GM23248 (cell line): Measurements from ENCODE around the gene PROM2. TPM values are rescaled to one million over a fixed set of nuclear protein-coding genes. Genes with fewer than 3 reads are reported as not detected.
A peak's percentile ranks its signal among the peaks of the same experiment; 100 is the strongest.

ENCODE experiments used
- DNase-seq: peaks from one replicate; pipeline ENCODE4 v3.0.0-alpha.2; 2015
- H2AFZ ChIP-seq: fragments of 200-600 bp; sonication (generic); 2 replicates; pipeline ENCODE4 v1.6.1; 2016; ENCODE audit warnings: antibody characterized with exemption
- H3F3A ChIP-seq: fragments of 200-600 bp; sonication (generic); 2 replicates; pipeline ENCODE4 v1.6.1; 2016; ENCODE audit warnings: mild to moderate bottlenecking, antibody characterized with exemption, mixed run types; ENCODE audit not compliant: insufficient read depth
- H3K27ac ChIP-seq: fragments of 200-600 bp; sonication (generic); 2 replicates; pipeline ENCODE4 v1.5.1; 2016; ENCODE audit warnings: mild to moderate bottlenecking
- H3K27me3 ChIP-seq: fragments of 200-600 bp; sonication (generic); replicated peaks from 2 replicates; pipeline ENCODE4 v1.6.1; 2016; ENCODE audit warnings: mild to moderate bottlenecking; ENCODE audit not compliant: insufficient read depth
- H3K36me3 ChIP-seq: fragments of 200-600 bp; sonication (generic); 2 replicates; pipeline ENCODE4 v1.6.1; 2016; ENCODE audit warnings: low read depth, mild to moderate bottlenecking
- H3K4me1 ChIP-seq: fragments of 200-600 bp; sonication (generic); 2 replicates; pipeline ENCODE4 v1.6.1; 2016; ENCODE audit warnings: mild to moderate bottlenecking; ENCODE audit not compliant: insufficient read depth
- H3K4me2 ChIP-seq: fragments of 200-600 bp; sonication (generic); one replicate; pipeline ENCODE4 v1.6.1; 2016; ENCODE audit warnings: mild to moderate bottlenecking; ENCODE audit not compliant: unreplicated experiment
- H3K4me3 ChIP-seq: fragments of 200-600 bp; sonication (generic); 2 replicates; pipeline ENCODE4 v1.5.1; 2016; ENCODE audit warnings: mild to moderate bottlenecking
- H3K79me2 ChIP-seq: fragments of 200-600 bp; sonication (generic); 2 replicates; pipeline ENCODE4 v1.6.1; 2016; ENCODE audit warnings: mild to moderate bottlenecking; ENCODE audit not compliant: insufficient read depth
- H3K9ac ChIP-seq: fragments of 200-600 bp; sonication (generic); 2 replicates; pipeline ENCODE4 v1.6.1; 2016; ENCODE audit warnings: mild to moderate bottlenecking
- H3K9me2 ChIP-seq: fragments of 200-600 bp; sonication (generic); 2 replicates; pipeline ENCODE4 v1.6.1; 2016; ENCODE audit warnings: mixed run types, mild to moderate bottlenecking, moderate library complexity; ENCODE audit not compliant: insufficient read depth
- H3K9me3 ChIP-seq: fragments of 200-600 bp; sonication (generic); one replicate; pipeline ENCODE4 v1.6.1; 2017; ENCODE audit warnings: low read depth
- H4K20me1 ChIP-seq: fragments of 200-600 bp; sonication (generic); 2 replicates; pipeline ENCODE4 v1.6.0; 2016; ENCODE audit not compliant: insufficient read depth
- EZH2 ChIP-seq: fragments of 200-600 bp; sonication (generic); IDR thresholded peaks from 2 replicates; pipeline ENCODE4 v1.6.1; 2018; ENCODE audit warnings: antibody characterized with exemption, mild to moderate bottlenecking; ENCODE audit not compliant: insufficient read depth, poor library complexity, severe bottlenecking
- EZH2phosphoT487 ChIP-seq: fragments of 200-600 bp; sonication (generic); IDR thresholded peaks from 2 replicates; pipeline ENCODE4 v1.6.1; 2018; ENCODE audit warnings: antibody characterized with exemption, moderate library complexity, mild to moderate bottlenecking, low read depth; ENCODE audit not compliant: insufficient read depth
- WGBS, 2 experiments: methylation state at CpG; one replicate each; pipeline ENCODE4 v1.1.6; 2015 to 2017; ENCODE audit warnings: low lambda C conversion rate in 2 of 2, low coverage in 1 of 2; ENCODE audit errors: missing lambda C conversion rate in 2 of 2; 5-methylcytosine and 5-hydroxymethylcytosine counted together
- in situ Hi-C: fragments of 300-500 bp; cut with MboI; formaldehyde crosslinking; loops from 2 replicates; pipeline ENCODE4 v1.15.0; 2020
- polyA plus RNA-seq: library from polyadenylated mRNA; unstranded; fragments of >200 nt; fragmentation: Nextera tagmentation; extraction: Ambion mirVana; gene quantifications from 2 replicates; pipeline ENCODE4 v1.2.1, GENCODE V29; 2016
- total RNA-seq: library from RNA; depleted of rRNA; stranded (reverse); fragments of >200 nt; shearing (Covaris generic); gene quantifications from 2 replicates; pipeline ENCODE4 v1.2.3, GENCODE V29; 2014; rRNA removed

PROM2 gene, protein sequence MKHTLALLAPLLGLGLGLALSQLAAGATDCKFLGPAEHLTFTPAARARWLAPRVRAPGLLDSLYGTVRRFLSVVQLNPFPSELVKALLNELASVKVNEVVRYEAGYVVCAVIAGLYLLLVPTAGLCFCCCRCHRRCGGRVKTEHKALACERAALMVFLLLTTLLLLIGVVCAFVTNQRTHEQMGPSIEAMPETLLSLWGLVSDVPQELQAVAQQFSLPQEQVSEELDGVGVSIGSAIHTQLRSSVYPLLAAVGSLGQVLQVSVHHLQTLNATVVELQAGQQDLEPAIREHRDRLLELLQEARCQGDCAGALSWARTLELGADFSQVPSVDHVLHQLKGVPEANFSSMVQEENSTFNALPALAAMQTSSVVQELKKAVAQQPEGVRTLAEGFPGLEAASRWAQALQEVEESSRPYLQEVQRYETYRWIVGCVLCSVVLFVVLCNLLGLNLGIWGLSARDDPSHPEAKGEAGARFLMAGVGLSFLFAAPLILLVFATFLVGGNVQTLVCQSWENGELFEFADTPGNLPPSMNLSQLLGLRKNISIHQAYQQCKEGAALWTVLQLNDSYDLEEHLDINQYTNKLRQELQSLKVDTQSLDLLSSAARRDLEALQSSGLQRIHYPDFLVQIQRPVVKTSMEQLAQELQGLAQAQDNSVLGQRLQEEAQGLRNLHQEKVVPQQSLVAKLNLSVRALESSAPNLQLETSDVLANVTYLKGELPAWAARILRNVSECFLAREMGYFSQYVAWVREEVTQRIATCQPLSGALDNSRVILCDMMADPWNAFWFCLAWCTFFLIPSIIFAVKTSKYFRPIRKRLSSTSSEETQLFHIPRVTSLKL
- total RNA-seq (0.22 TPM in 1 of 2 replicates, not detected in the other), polyA plus RNA-seq (0.25 TPM in 1 of 2 replicates, not detected in the other)

DNA sequence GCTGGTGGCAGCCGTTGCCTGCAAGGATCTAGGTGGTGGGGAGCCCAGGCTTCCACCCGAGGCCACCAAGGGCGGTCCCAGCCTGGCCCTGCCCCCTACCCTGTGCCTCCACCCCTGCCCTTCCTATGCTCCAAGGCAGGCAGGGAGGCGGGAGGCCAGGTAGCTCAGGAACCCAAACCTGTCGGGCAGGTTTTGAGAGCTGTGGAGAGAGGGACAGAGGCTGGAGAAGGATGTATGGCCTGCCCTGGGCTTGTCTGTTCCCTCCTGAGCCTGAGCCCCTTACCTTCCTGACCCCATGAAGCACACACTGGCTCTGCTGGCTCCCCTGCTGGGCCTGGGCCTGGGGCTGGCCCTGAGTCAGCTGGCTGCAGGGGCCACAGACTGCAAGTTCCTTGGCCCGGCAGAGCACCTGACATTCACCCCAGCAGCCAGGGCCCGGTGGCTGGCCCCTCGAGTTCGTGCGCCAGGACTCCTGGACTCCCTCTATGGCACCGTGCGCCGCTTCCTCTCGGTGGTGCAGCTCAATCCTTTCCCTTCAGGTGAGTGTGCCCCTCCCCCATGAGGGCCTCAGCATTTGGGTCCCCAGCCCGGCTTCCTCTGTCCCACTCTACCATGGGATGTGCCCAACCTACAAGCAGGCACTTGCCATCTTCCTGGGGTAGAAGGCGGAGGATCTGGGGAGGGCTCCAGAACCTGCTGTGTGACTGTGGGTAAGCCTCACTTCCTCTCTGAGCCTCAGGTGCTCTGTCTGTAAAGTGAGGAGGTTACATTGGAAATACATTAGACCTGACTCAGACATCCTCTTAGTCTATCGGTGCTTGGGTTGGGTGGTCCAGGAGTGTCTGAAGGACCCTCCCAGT, at the start of gene PROM2:
PROM2 (plus strand) TSS at position 159 of the 860 bp plus-strand sequence; CDS start at position 296, 137 bp downstream.
- in situ Hi-C loops = no loop called here
- no peaks in the 10 kb centered on the region for H3K27me3 ChIP-seq
- peaks cover 5% of the 10 kb centered on the region; the same call in 1 of the 2 replicates for H3K4me1 ChIP-seq
- 59 to 61% methylated on average over 15 to 17 of the region's 17 CpGs for WGBS, 2 experiments
- H2AFZ ChIP-seq = no peak within 1 kb of the TSS
- no peak for TF ChIP-seq EZH2phosphoT487
- no peak for TF ChIP-seq EZH2
- H3K79me2 ChIP-seq = no peaks in the 10 kb centered on the region
- no peaks in the 10 kb centered on the region for H3K36me3 ChIP-seq
- H3F3A ChIP-seq = no peaks in the 10 kb centered on the region
- H3K9ac ChIP-seq = no peak within 1 kb of the TSS
- no peaks in the 10 kb centered on the region for H3K9me2 ChIP-seq
- DNase-seq = no peak
- no peaks in the 10 kb centered on the region for H4K20me1 ChIP-seq
- H3K4me2 ChIP-seq = no peak within 1 kb of the TSS
- no peak within 1 kb of the TSS for H3K27ac ChIP-seq
- no peaks in the 10 kb centered on the region for H3K9me3 ChIP-seq
- no peak within 1 kb of the TSS for H3K4me3 ChIP-seq

DNA sequence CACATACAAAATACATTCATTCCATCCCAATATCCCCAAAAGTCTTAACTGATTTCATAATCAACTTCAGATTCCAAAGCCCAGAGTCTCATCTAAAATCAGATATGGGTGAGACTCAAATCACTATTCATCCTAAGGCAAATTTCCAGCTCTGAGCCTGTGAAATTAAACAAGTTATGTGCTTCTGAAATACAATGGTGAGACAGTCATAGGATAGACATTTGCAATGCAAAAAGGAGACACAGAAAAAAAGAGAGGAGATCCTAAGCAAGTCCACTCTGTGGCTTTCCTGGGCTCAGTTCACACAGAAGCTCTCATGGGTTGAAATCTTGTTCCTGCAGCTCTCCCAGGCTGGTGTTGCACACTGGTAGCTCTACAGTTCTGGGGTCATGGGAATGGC, 48.6 kb upstream of the PROM2 start:
- H3K4me2 ChIP-seq = no peak overlapping the region
- H3F3A ChIP-seq = peaks cover 9% of the 10 kb centered on the region; the same call in 1 of the 2 replicates
- no peak overlapping the region for H3K4me3 ChIP-seq
- no peak overlapping the region for H3K27ac ChIP-seq
- in situ Hi-C loops = no loop called here
- H3K79me2 ChIP-seq = no peaks in the 10 kb centered on the region
- peaks cover 2% of the 10 kb centered on the region for H3K9me3 ChIP-seq
- no peak overlapping the region for H3K9ac ChIP-seq
- H3K9me2 ChIP-seq = no peaks in the 10 kb centered on the region
- no peaks in the 10 kb centered on the region for H3K4me1 ChIP-seq
- no peaks in the 10 kb centered on the region for H3K27me3 ChIP-seq
- DNase-seq = peak; percentile 63
- H2AFZ ChIP-seq = no peak overlapping the region
- peaks cover 9% of the 10 kb centered on the region; the same call in 1 of the 2 replicates for H3K36me3 ChIP-seq
- TF ChIP-seq EZH2phosphoT487 (no peak), EZH2 (no peak)
- no peaks in the 10 kb centered on the region for H4K20me1 ChIP-seq

DNA sequence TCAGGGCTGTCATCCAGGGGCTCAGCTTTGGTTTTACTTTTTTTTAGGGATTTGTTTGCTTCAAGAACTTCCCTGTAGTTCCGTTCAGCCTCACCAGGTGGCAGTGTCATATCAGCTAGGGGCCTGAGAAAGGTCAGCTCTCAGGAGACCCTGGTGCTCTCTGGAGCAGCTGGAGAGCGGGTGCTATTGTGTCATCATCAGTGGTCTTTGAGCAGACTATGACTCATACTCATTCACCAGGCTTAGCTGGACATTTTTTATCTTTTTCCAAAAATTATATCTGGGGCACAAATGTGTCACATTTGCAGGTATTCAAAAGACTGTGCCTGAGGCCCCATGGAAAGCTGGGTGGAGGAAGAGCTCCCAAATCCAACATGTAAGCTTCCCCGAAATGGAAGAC, 42.5 kb upstream of the PROM2 start:
- 0 out of 2 replicates have a peak, but pooled peaks cover 6% of the 10 kb centered on the region for H3K27me3 ChIP-seq
- H3F3A ChIP-seq = no peaks in the 10 kb centered on the region
- no peaks in the 10 kb centered on the region for H3K36me3 ChIP-seq
- H3K9me3 ChIP-seq = no peaks in the 10 kb centered on the region
- H3K79me2 ChIP-seq = no peaks in the 10 kb centered on the region
- H3K4me1 ChIP-seq = no peaks in the 10 kb centered on the region
- peak; percentile 69 for DNase-seq
- no peak overlapping the region for H3K9ac ChIP-seq
- no peak overlapping the region for H3K4me2 ChIP-seq
- 28 to 32% methylated on average over 3 of the region's 3 CpGs for WGBS, 2 experiments
- H3K4me3 ChIP-seq = no peak overlapping the region
- H2AFZ ChIP-seq = no peak overlapping the region
- H3K27ac ChIP-seq = no peak overlapping the region
- in situ Hi-C loops = no loop called here
- no peak for TF ChIP-seq EZH2phosphoT487
- no peak for TF ChIP-seq EZH2
- H3K9me2 ChIP-seq = no peaks in the 10 kb centered on the region
- H4K20me1 ChIP-seq = no peaks in the 10 kb centered on the region

DNA sequence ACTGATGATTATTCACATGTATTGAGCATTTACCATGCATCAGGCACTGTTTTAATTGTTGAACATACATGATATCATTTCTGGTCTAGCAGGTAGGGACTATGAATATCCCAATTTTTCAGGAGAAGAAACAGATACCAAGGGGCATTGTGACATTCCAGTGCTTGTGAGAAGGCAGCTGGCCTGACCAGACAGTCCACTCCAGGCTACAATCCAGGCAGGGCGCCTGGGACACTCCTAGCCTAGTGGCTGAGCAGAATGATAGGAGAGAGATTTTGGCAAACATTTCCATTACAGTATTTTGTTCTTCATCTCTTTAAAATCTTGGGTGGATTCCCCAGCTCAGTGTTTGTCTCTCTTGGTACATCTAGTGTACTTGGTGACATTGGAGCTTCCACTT, 42.0 kb upstream of the PROM2 start:
- WGBS, 2 experiments = 69 to 85% methylated on average over 1 of the region's 1 CpG
- no peaks in the 10 kb centered on the region for H3K9me2 ChIP-seq
- no peaks in the 10 kb centered on the region for H3K36me3 ChIP-seq
- H3K4me2 ChIP-seq = no peak overlapping the region
- in situ Hi-C loops = no loop called here
- H3F3A ChIP-seq = no peaks in the 10 kb centered on the region
- H3K27me3 ChIP-seq = 0 out of 2 replicates have a peak, but pooled peaks cover 6% of the 10 kb centered on the region
- no peaks in the 10 kb centered on the region for H3K79me2 ChIP-seq
- no peaks in the 10 kb centered on the region for H3K4me1 ChIP-seq
- H2AFZ ChIP-seq = no peak overlapping the region
- DNase-seq = no peak
- H4K20me1 ChIP-seq = no peaks in the 10 kb centered on the region
- no peak overlapping the region for H3K9ac ChIP-seq
- no peak for TF ChIP-seq EZH2phosphoT487
- TF ChIP-seq EZH2 = no peak
- H3K9me3 ChIP-seq = no peaks in the 10 kb centered on the region
- H3K4me3 ChIP-seq = no peak overlapping the region
- no peak overlapping the region for H3K27ac ChIP-seq
